Hindlimb muscle (tissue), 1 donor: ENCODE results near the gene TMEM258. TPM values are rescaled to one million over a fixed set of nuclear protein-coding genes. Genes with fewer than 3 reads are reported as not detected.

Source experiments
- DNase-seq: peaks from one replicate; pipeline ENCODE4 v3.0.0-alpha.2; 2013
- polyA plus RNA-seq: library from polyadenylated mRNA; unstranded; fragments of 120-200 nt; gene quantifications from one replicate; pipeline ENCODE4 v1.2.1, GENCODE V29; 2013; ENCODE audit not compliant: insufficient read length

The TMEM258 gene
- polyA plus RNA-seq, 1 donor, result 139 TPM

GRCh38 chr11:61820174-61820573 lies 27.8 kb upstream of the TMEM258 start:
- no peak for DNase-seq

- no peak for DNase-seq
These were observed 25.2 kb upstream of the TMEM258 start for GRCh38 chr11:61817471-61818202.

GRCh38 chr11:61816736-61817455 lies 24.5 kb upstream of the TMEM258 start, which contains the start of gene FADS1:
Gene FADS1 (minus strand): TSS chr11:61817003. CDS start chr11:61816929, 74 bp downstream.
- peak; percentile 80 for DNase-seq

- peak; percentile 49 for DNase-seq
These were observed 23.7 kb upstream of the TMEM258 start for GRCh38 chr11:61815790-61816735.

- peak; percentile 94 for DNase-seq
These were observed 22.8 kb upstream of the TMEM258 start for GRCh38 chr11:61814958-61815789.

- DNase-seq, result no peak
These were observed 22.0 kb upstream of the TMEM258 start for GRCh38 chr11:61814247-61814957.

- DNase-seq, result no peak
These were observed 20.5 kb upstream of the TMEM258 start for GRCh38 chr11:61812736-61813411.

- no peak for DNase-seq
These were observed 19.4 kb upstream of the TMEM258 start for GRCh38 chr11:61811831-61812230.

GRCh38 chr11:61810671-61811175 lies 18.3 kb upstream of the TMEM258 start:
- no peak for DNase-seq

- DNase-seq, result no peak
These were observed 14.4 kb upstream of the TMEM258 start for GRCh38 chr11:61806785-61807184.

GRCh38 chr11:61805146-61805545 lies 12.7 kb upstream of the TMEM258 start:
- no peak for DNase-seq

GRCh38 chr11:61803889-61804647 lies 11.7 kb upstream of the TMEM258 start:
- no peak for DNase-seq

- DNase-seq, result no peak
These were observed 10.2 kb upstream of the TMEM258 start for GRCh38 chr11:61802605-61803004.

- DNase-seq, result no peak
These were observed 8.2 kb upstream of the TMEM258 start for GRCh38 chr11:61800331-61801281.

GRCh38 chr11:61799665-61800284 lies 7.4 kb upstream of the TMEM258 start:
- no peak for DNase-seq

- peak; percentile 81 for DNase-seq
These were observed 5.0 kb upstream of the TMEM258 start for GRCh38 chr11:61797263-61797944.

- no peak for DNase-seq
These were observed 3.6 kb upstream of the TMEM258 start for GRCh38 chr11:61795876-61796526.
